H1 (cell line): ENCODE results near the gene ZNF487. TPM values are rescaled to one million over a fixed set of nuclear protein-coding genes. Genes with fewer than 3 reads are reported as not detected.

Source experiments
- GTF2F1 ChIP-seq: IDR thresholded peaks from 2 replicates; pipeline ENCODE4 v1.6.1; 2012; ENCODE audit warnings: low read depth, low read length, improper control_type of control experiment, borderline replicate concordance
- MAFK ChIP-seq: IDR thresholded peaks from 2 replicates; pipeline ENCODE4 v1.6.1; 2012; ENCODE audit warnings: low read depth, mild to moderate bottlenecking, improper control_type of control experiment, low read length
- NANOG ChIP-seq: IDR thresholded peaks from 2 replicates; pipeline ENCODE4 v1.6.1; 2011; ENCODE audit warnings: low read length, low read depth, mild to moderate bottlenecking, inconsistent platforms; ENCODE audit not compliant: insufficient read depth, poor library complexity, severe bottlenecking
- POLR2A ChIP-seq, 2 experiments: IDR thresholded peaks; 1 replicate in 1 of 2; 2 replicates in 1 of 2; pipeline ENCODE4 v1.6.1; 2011; ENCODE audit warnings: low read depth in 2 of 2, low read length in 2 of 2, mild to moderate bottlenecking in 2 of 2; ENCODE audit errors: control extremely low read depth in 1 of 2
- POLR2AphosphoS5 ChIP-seq: IDR thresholded peaks from 2 replicates; pipeline ENCODE4 v1.6.1; 2011; ENCODE audit warnings: low read depth, low read length
- SAP30 ChIP-seq: fragments of 300-600 bp; sonication (generic); IDR thresholded peaks from 2 replicates; pipeline ENCODE4 v1.7.1; 2012; ENCODE audit warnings: low read length, moderate library complexity, mild to moderate bottlenecking, inconsistent platforms; ENCODE audit not compliant: insufficient read depth, insufficient replicate concordance
- SP2 ChIP-seq: IDR thresholded peaks from 2 replicates; pipeline ENCODE4 v1.6.1; 2012; ENCODE audit warnings: mild to moderate bottlenecking, low read length, inconsistent platforms
- SUZ12 ChIP-seq: fragments of 200-600 bp; sonication (generic); IDR thresholded peaks from 2 replicates; pipeline ENCODE4 v1.6.1; 2012; ENCODE audit warnings: mild to moderate bottlenecking, inconsistent platforms, low read length, moderate library complexity, mixed read lengths
- TCF12 ChIP-seq: IDR thresholded peaks from 2 replicates; pipeline ENCODE4 v1.6.1; 2011; ENCODE audit warnings: low read depth, mild to moderate bottlenecking, low read length
- YY1 ChIP-seq: IDR thresholded peaks from 2 replicates; pipeline ENCODE4 v1.6.1; 2011; ENCODE audit warnings: low read depth, mild to moderate bottlenecking, low read length
- polyA plus RNA-seq, 7 experiments: library from polyadenylated mRNA; depleted of rRNA in 3 of 7; stranded (reverse) in 5 of 7; unstranded in 2 of 7; fragments of >200 nt in 5 of 7; fragments of 200-250 nt in 2 of 7; gene quantifications; 1 replicate in 5 of 7; 2 replicates in 1 of 7; 4 replicates in 1 of 7; pipeline versions ENCODE4 v1.2.1 to v1.2.3, GENCODE V29; 2011 to 2013; ENCODE audit warnings: missing spikeins in 2 of 7, mixed read lengths in 2 of 7
- total RNA-seq: library from RNA; stranded (reverse); fragmentation: NEBNext Ultra II Directional; extraction: Animal tissue kit (Norgen Biotek cat#: 25700); gene quantifications from 2 replicates; pipeline ENCODE4 v1.2.1, GENCODE V29; 2021
- TF ChIP-seq, protein P1 (sequence below): fragments of 300-600 bp; sonication (generic); IDR thresholded peaks from 2 replicates; pipeline ENCODE4 v1.7.1; 2012; ENCODE audit warnings: low read length, moderate library complexity, mild to moderate bottlenecking, inconsistent platforms; ENCODE audit not compliant: insufficient replicate concordance

The ZNF487 gene
- total and polyA plus RNA-seq, 2 of the 8 experiments (the other 6 are each of a cell fraction or from before 2014, with no cell fraction given) = 1.9 to 2.5 TPM

DNA sequence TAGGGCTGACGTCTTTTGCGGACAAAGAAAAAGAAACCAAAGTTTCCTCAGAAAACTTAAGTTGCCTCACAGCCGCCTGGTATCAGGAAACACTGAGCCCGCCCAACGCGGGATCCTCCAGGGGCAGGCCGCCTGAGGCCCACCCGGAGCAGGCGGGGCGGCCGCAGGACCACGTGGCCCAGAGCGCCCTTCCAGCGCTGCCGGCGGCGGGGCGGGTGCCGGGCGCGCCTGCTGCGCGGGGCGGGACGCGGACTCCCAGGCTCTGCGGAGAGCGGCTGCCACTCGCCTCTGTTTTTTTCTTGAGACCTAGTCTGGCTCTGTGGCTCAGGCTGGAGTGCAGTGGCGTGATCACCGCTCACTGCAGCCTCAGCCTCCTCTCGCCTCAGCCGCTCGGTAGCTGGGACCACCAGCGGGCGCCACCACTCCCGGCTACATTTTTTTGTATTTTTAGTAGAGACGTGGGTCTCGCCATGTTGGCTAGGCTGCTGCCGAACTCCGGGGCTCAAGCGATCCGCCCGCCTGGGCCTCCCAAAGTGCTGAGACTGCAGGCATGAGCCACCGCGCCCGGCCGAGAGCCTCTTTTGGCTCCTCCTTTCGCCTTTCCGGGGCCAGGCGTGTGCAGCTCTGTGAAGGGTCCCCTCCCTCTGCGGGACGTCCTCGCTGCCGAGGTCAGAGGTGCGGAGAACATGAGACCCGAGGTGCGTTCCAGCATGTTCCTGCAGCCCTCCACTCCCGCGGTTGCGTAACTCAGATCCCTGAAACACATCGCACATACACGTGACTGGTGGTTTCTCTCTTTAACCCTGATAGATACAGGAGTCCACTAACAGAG, 16.3 kb upstream of the ZNF487 start (continued):
- TF ChIP-seq MAFK (no peak), NANOG (no peak), POLR2AphosphoS5 (peak; percentile 46; the same call in 1 of the 2 replicates), SP2 (no peak), YY1 (peak; percentile 67; the same call in 1 of the 2 replicates), GTF2F1 (no peak), SAP30 (no peak), TCF12 (no peak), SUZ12 (no peak), POLR2A (IDR thresholded peaks at IDR 0.05; ENCODE audit: control extremely low read depth in 1 of 2, low read depth in 2 of 2, low read length in 2 of 2) (peak; percentile 41 to 80)
- TF ChIP-seq, protein P1, sequence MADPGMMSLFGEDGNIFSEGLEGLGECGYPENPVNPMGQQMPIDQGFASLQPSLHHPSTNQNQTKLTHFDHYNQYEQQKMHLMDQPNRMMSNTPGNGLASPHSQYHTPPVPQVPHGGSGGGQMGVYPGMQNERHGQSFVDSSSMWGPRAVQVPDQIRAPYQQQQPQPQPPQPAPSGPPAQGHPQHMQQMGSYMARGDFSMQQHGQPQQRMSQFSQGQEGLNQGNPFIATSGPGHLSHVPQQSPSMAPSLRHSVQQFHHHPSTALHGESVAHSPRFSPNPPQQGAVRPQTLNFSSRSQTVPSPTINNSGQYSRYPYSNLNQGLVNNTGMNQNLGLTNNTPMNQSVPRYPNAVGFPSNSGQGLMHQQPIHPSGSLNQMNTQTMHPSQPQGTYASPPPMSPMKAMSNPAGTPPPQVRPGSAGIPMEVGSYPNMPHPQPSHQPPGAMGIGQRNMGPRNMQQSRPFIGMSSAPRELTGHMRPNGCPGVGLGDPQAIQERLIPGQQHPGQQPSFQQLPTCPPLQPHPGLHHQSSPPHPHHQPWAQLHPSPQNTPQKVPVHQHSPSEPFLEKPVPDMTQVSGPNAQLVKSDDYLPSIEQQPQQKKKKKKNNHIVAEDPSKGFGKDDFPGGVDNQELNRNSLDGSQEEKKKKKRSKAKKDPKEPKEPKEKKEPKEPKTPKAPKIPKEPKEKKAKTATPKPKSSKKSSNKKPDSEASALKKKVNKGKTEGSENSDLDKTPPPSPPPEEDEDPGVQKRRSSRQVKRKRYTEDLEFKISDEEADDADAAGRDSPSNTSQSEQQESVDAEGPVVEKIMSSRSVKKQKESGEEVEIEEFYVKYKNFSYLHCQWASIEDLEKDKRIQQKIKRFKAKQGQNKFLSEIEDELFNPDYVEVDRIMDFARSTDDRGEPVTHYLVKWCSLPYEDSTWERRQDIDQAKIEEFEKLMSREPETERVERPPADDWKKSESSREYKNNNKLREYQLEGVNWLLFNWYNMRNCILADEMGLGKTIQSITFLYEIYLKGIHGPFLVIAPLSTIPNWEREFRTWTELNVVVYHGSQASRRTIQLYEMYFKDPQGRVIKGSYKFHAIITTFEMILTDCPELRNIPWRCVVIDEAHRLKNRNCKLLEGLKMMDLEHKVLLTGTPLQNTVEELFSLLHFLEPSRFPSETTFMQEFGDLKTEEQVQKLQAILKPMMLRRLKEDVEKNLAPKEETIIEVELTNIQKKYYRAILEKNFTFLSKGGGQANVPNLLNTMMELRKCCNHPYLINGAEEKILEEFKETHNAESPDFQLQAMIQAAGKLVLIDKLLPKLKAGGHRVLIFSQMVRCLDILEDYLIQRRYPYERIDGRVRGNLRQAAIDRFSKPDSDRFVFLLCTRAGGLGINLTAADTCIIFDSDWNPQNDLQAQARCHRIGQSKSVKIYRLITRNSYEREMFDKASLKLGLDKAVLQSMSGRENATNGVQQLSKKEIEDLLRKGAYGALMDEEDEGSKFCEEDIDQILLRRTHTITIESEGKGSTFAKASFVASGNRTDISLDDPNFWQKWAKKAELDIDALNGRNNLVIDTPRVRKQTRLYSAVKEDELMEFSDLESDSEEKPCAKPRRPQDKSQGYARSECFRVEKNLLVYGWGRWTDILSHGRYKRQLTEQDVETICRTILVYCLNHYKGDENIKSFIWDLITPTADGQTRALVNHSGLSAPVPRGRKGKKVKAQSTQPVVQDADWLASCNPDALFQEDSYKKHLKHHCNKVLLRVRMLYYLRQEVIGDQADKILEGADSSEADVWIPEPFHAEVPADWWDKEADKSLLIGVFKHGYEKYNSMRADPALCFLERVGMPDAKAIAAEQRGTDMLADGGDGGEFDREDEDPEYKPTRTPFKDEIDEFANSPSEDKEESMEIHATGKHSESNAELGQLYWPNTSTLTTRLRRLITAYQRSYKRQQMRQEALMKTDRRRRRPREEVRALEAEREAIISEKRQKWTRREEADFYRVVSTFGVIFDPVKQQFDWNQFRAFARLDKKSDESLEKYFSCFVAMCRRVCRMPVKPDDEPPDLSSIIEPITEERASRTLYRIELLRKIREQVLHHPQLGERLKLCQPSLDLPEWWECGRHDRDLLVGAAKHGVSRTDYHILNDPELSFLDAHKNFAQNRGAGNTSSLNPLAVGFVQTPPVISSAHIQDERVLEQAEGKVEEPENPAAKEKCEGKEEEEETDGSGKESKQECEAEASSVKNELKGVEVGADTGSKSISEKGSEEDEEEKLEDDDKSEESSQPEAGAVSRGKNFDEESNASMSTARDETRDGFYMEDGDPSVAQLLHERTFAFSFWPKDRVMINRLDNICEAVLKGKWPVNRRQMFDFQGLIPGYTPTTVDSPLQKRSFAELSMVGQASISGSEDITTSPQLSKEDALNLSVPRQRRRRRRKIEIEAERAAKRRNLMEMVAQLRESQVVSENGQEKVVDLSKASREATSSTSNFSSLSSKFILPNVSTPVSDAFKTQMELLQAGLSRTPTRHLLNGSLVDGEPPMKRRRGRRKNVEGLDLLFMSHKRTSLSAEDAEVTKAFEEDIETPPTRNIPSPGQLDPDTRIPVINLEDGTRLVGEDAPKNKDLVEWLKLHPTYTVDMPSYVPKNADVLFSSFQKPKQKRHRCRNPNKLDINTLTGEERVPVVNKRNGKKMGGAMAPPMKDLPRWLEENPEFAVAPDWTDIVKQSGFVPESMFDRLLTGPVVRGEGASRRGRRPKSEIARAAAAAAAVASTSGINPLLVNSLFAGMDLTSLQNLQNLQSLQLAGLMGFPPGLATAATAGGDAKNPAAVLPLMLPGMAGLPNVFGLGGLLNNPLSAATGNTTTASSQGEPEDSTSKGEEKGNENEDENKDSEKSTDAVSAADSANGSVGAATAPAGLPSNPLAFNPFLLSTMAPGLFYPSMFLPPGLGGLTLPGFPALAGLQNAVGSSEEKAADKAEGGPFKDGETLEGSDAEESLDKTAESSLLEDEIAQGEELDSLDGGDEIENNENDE = no peak
